GM08714 (cell line): Measurements from ENCODE around the gene TRIM21.
"Not testable (repeated sequence)": the region's sequence is repeated elsewhere in the genome, so short reads cannot be mapped to it uniquely, and the experiment has no call there.

Source experiments
- H3K4me3 ChIP-seq: fragments of 200-500 bp; sonication (Bioruptor generic); 2 replicates; pipeline ENCODE4 v1.5.1; 2014; ENCODE audit warnings: mild to moderate bottlenecking, low read length, inconsistent platforms
- ZNF274 ChIP-seq: IDR thresholded peaks from 2 replicates; pipeline ENCODE4 v1.6.1; 2012; ENCODE audit warnings: mild to moderate bottlenecking, low read depth, low read length

Gene TRIM21

GRCh38 chr11:4393209-4393857 lies at the start of gene TRIM21:
TSS of gene TRIM21 (minus strand) at chr11:4393702. CDS start at chr11:4390409, 3,293 bp downstream.
- peak within 1 kb of the TSS; percentile 80 for H3K4me3 ChIP-seq
- TF ChIP-seq ZNF274: no peak

GRCh38 chr11:4441515-4441914 lies 48.0 kb upstream of the TRIM21 start:
- no peak overlapping the region for H3K4me3 ChIP-seq
- no peak for TF ChIP-seq ZNF274

GRCh38 chr11:4436411-4436810 lies 42.9 kb upstream of the TRIM21 start:
- no peak for TF ChIP-seq ZNF274
- no peak overlapping the region for H3K4me3 ChIP-seq

GRCh38 chr11:4433856-4434255 lies 40.4 kb upstream of the TRIM21 start:
- no peak overlapping the region for H3K4me3 ChIP-seq
- TF ChIP-seq ZNF274: no peak

GRCh38 chr11:4430051-4430450 lies 36.5 kb upstream of the TRIM21 start:
- no peak overlapping the region for H3K4me3 ChIP-seq
- no peak for TF ChIP-seq ZNF274

GRCh38 chr11:4418403-4418802 lies 24.9 kb upstream of the TRIM21 start:
- H3K4me3 ChIP-seq: no peak overlapping the region
- no peak for TF ChIP-seq ZNF274

GRCh38 chr11:4416816-4417215 lies 23.3 kb upstream of the TRIM21 start:
- no peak for TF ChIP-seq ZNF274
- H3K4me3 ChIP-seq: no peak overlapping the region

GRCh38 chr11:4416306-4416705 lies 22.8 kb upstream of the TRIM21 start:
- no peak overlapping the region for H3K4me3 ChIP-seq
- TF ChIP-seq ZNF274: no peak

GRCh38 chr11:4406206-4406605 lies 12.7 kb upstream of the TRIM21 start:
- H3K4me3 ChIP-seq: not testable (repeated sequence)

- TF ChIP-seq ZNF274: no peak
- H3K4me3 ChIP-seq: peak overlapping the region; percentile 22; the same call in 1 of the 2 replicates
Measured at GRCh38 chr11:4393858-4394223, 339 bp upstream of the TRIM21 start.

- no peak for TF ChIP-seq ZNF274
- no peak overlapping the region for H3K4me3 ChIP-seq
Measured at GRCh38 chr11:4388221-4388620, 5.3 kb downstream of the TRIM21 start.

GRCh38 chr11:4385978-4386740 lies 7.3 kb downstream of the TRIM21 start:
- TF ChIP-seq ZNF274: no peak
- no peak overlapping the region for H3K4me3 ChIP-seq

GRCh38 chr11:4381901-4382300 lies 11.6 kb downstream of the TRIM21 start:
- H3K4me3 ChIP-seq: no peak overlapping the region
- no peak for TF ChIP-seq ZNF274

- no peak for TF ChIP-seq ZNF274
- H3K4me3 ChIP-seq: no peak overlapping the region
Measured at GRCh38 chr11:4375431-4376140, 17.9 kb downstream of the TRIM21 start.

GRCh38 chr11:4370166-4370565 lies 23.3 kb downstream of the TRIM21 start:
- no peak overlapping the region for H3K4me3 ChIP-seq
- no peak for TF ChIP-seq ZNF274
